Spleen (tissue), 11 donors: ENCODE data around the gene ZNF132. TPM values are rescaled to one million over a fixed set of nuclear protein-coding genes. Genes with fewer than 3 reads are reported as not detected.
A peak's percentile ranks its signal among the peaks of the same experiment; 100 is the strongest.

Experiments used
- DNase-seq: peaks from one replicate; pipeline ENCODE4 v3.0.0-alpha.2; 2020
- H3K27ac ChIP-seq, 8 donors: fragments of 200-600 bp; sonication (generic) in 7 of 8; 1 replicate in 4 of 8; 2 replicates in 4 of 8; pipeline versions ENCODE4 v1.5.0 to v1.8.0; 2016 to 2021; ENCODE audit warnings: inconsistent platforms in 4 of 8, mild to moderate bottlenecking in 4 of 8, moderate library complexity in 1 of 8
- H3K27me3 ChIP-seq, 7 donors: fragments of 200-600 bp; sonication (generic) in 6 of 7; replicated peaks in 1 of 7; 1 replicate in 4 of 7; 2 replicates in 3 of 7; pipeline versions ENCODE4 v1.5.0 to v1.8.0; 2016 to 2021; ENCODE audit warnings: inconsistent platforms in 3 of 7, mild to moderate bottlenecking in 1 of 7
- H3K36me3 ChIP-seq, 6 donors: fragments of 200-600 bp; sonication (generic) in 5 of 6; 1 replicate in 4 of 6; 2 replicates in 2 of 6; pipeline versions ENCODE4 v1.5.0 to v1.8.0; 2016 to 2021; ENCODE audit warnings: inconsistent platforms in 2 of 6
- H3K4me1 ChIP-seq, 6 donors: fragments of 200-600 bp; sonication (generic) in 5 of 6; 1 replicate in 3 of 6; 2 replicates in 3 of 6; pipeline versions ENCODE4 v1.5.0 to v1.8.0; 2016 to 2021; ENCODE audit warnings: inconsistent platforms in 3 of 6
- H3K4me3 ChIP-seq, 8 donors: fragments of 200-600 bp; sonication (generic) in 7 of 8; 1 replicate in 4 of 8; 2 replicates in 4 of 8; pipeline versions ENCODE4 v1.5.0 to v1.8.0; 2016 to 2021; ENCODE audit warnings: inconsistent platforms in 4 of 8, mild to moderate bottlenecking in 4 of 8, moderate library complexity in 2 of 8
- H3K9me3 ChIP-seq, 8 donors: fragments of 200-600 bp; sonication (generic) in 7 of 8; 1 replicate in 4 of 8; 2 replicates in 4 of 8; pipeline versions ENCODE4 v1.5.0 to v1.8.0; 2016 to 2021; ENCODE audit warnings: inconsistent platforms in 4 of 8
- CTCF ChIP-seq, 11 experiments: fragments of 200-600 bp in 7 of 11; fragments of 450-650 bp in 4 of 11; sonication (generic) in 4 of 11; IDR thresholded peaks in 8 of 11; conservative IDR thresholded peaks in 3 of 11; 1 replicate in 7 of 11; 2 replicates in 4 of 11; pipeline versions ENCODE4 v1.4.0 to v1.8.0; 2016 to 2021; ENCODE audit warnings: antibody characterized with exemption in 11 of 11, inconsistent platforms in 4 of 11, mild to moderate bottlenecking in 1 of 11
- POLR2A ChIP-seq, 3 donors: fragments of 450-650 bp; IDR thresholded peaks; one replicate each; pipeline ENCODE4 v1.5.1; 2017; ENCODE audit warnings: antibody characterized with exemption in 3 of 3, mild to moderate bottlenecking in 1 of 3
- POLR2AphosphoS5 ChIP-seq, 3 donors: sonication (generic); formaldehyde crosslinking; IDR thresholded peaks; one replicate each; pipeline ENCODE4 v1.5.1; 2017; ENCODE audit warnings: antibody characterized with exemption in 3 of 3
- WGBS, 5 donors: extraction: QIAGEN DNeasy Blood & Tissue Kit in 3 of 5; methylation state at CpG; one replicate each; pipeline versions ENCODE4 v1.1.5 to v1.1.7; 2013 to 2018; 5-methylcytosine and 5-hydroxymethylcytosine counted together
- intact Hi-C: fragments of 100-400 bp; cut with DNase I; formaldehyde crosslinking; loops from one replicate; pipeline ENCODE4 v1.15.0; 2023; ENCODE audit warnings: low total_unique reads
- polyA plus RNA-seq, 3 donors: library from polyadenylated mRNA; stranded (reverse); fragments of 200-250 nt; gene quantifications; one replicate each; pipeline ENCODE4 v1.2.1, GENCODE V29; 2013
- total RNA-seq, 7 donors: library from RNA; depleted of rRNA in 3 of 7; stranded (reverse); fragments of >200 nt in 3 of 7; fragmentation: NEBNext Ultra II Directional in 4 of 7; extraction: Animal tissue kit (Norgen Biotek cat#: 25700) in 4 of 7; gene quantifications; one replicate each; pipeline versions ENCODE4 v1.1.0 to v1.2.1, GENCODE V29; 2016 to 2021
- donor health status: healthy with polysubstance abuse.
- donor health status: DM: no; HTN: no; CAD: no; lungs with moderate emphysema.
- donor health status: DM: no; HTN: no; CAD: no.
- donor health status: Bipolar disorder and iron deficiency.
- donor health status: healthy.
- donor health status: DM: no; HTN: no; CAD: no.
- donor health status: DM: yes; HTN: yes; CAD: no.

ZNF132 gene
- total and polyA plus RNA-seq, 10 donors, result 0.96 to 10.9 (median 5.4) TPM

GRCh38 chr19:58477871-58478270 lies 37.9 kb upstream of the ZNF132 start:
- WGBS, 5 donors, result 95 to 100% (median 100%) methylated on average over 1 of the region's 1 CpG
- intact Hi-C loops, result no loop called here
- peaks cover 0 to 48% (median 10%) of the 10 kb centered on the region in 6 donors for H3K36me3 ChIP-seq
- H3K9me3 ChIP-seq, result no peaks in the 10 kb centered on the region
- H3K27ac ChIP-seq, result no peak overlapping the region
- no peak for TF ChIP-seq POLR2AphosphoS5 (IDR thresholded peaks at IDR 0.05)
- no peak for TF ChIP-seq CTCF (IDR thresholded peaks at IDR 0.05 in 8 of 11, conservative IDR thresholded peaks at IDR 0.05 in 3 of 11)
- H3K4me1 ChIP-seq, result peaks cover 13 to 26% (median 22%) of the 10 kb centered on the region in 6 donors
- no peaks in the 10 kb centered on the region for H3K27me3 ChIP-seq
- no peak overlapping the region for H3K4me3 ChIP-seq
- DNase-seq, result no peak

- 64 to 94% (median 91%) methylated on average over 4 to 15 of the region's 15 CpGs for WGBS, 5 donors
- no peaks in the 10 kb centered on the region for H3K9me3 ChIP-seq
- TF ChIP-seq POLR2A (IDR thresholded peaks at IDR 0.05), result no peak
- TF ChIP-seq POLR2AphosphoS5 (IDR thresholded peaks at IDR 0.05), result no peak
- TF ChIP-seq CTCF (IDR thresholded peaks at IDR 0.05 in 8 of 11, conservative IDR thresholded peaks at IDR 0.05 in 3 of 11), result no peak
- H3K4me1 ChIP-seq, result peaks cover 13 to 26% (median 22%) of the 10 kb centered on the region in 6 donors
- H3K27me3 ChIP-seq, result no peaks in the 10 kb centered on the region
- H3K36me3 ChIP-seq, result peaks cover 0 to 51% (median 18%) of the 10 kb centered on the region in 6 donors
- intact Hi-C loops, result no loop called here
- DNase-seq, result peak; percentile 85
- peak overlapping the region in 1 of 8 donors; percentile 92 for H3K4me3 ChIP-seq
- peak overlapping the region in 5 of 8 donors; percentile 85 to 95 (median 90) for H3K27ac ChIP-seq
Measured at GRCh38 chr19:58477130-58477529, 37.2 kb upstream of the ZNF132 start.

GRCh38 chr19:58476498-58477015 lies 36.6 kb upstream of the ZNF132 start:
- intact Hi-C loops, result no loop called here
- Histone ChIP-seq H3K36me3 (peaks cover 0 to 53% (median 24%) of the 10 kb centered on the region in 6 donors), H3K9me3 (no peaks in the 10 kb centered on the region), H3K27ac (peak overlapping the region; percentile 84 to 95 (median 89)), H3K4me1 (peaks cover 13 to 26% (median 22%) of the 10 kb centered on the region in 6 donors), H3K27me3 (no peaks in the 10 kb centered on the region), H3K4me3 (peak overlapping the region; percentile 60 to 92 (median 70))
- TF ChIP-seq POLR2AphosphoS5 (IDR thresholded peaks at IDR 0.05) (no peak), POLR2A (IDR thresholded peaks at IDR 0.05) (no peak), CTCF (IDR thresholded peaks at IDR 0.05 in 8 of 11, conservative IDR thresholded peaks at IDR 0.05 in 3 of 11) (no peak)
- WGBS, 5 donors, result 4 to 5% (median 5%) methylated on average over 25 to 27 of the region's 27 CpGs
- DNase-seq, result no peak

- peak in 4 of 11 experiments; percentile 17 to 34 (median 24) for TF ChIP-seq CTCF (IDR thresholded peaks at IDR 0.05 in 8 of 11, conservative IDR thresholded peaks at IDR 0.05 in 3 of 11)
- peak; percentile 90 to 94 (median 93) for TF ChIP-seq POLR2AphosphoS5 (IDR thresholded peaks at IDR 0.05)
- no peak for TF ChIP-seq POLR2A (IDR thresholded peaks at IDR 0.05)
- 0 to 1% (median 1%) methylated on average over 48 to 64 of the region's 64 CpGs for WGBS, 5 donors
- peaks cover 0 to 53% (median 27%) of the 10 kb centered on the region in 6 donors for H3K36me3 ChIP-seq
- H3K9me3 ChIP-seq, result no peaks in the 10 kb centered on the region
- H3K27ac ChIP-seq, result peak within 1 kb of the TSS; percentile 84 to 95 (median 89)
- peaks cover 13 to 26% (median 22%) of the 10 kb centered on the region in 6 donors for H3K4me1 ChIP-seq
- intact Hi-C loops, result no loop called here
- peak within 1 kb of the TSS; percentile 60 to 92 (median 70) for H3K4me3 ChIP-seq
- DNase-seq, result peak; percentile 98
- no peaks in the 10 kb centered on the region for H3K27me3 ChIP-seq
Measured at GRCh38 chr19:58475714-58476497, 36.0 kb upstream of the ZNF132 start, which contains the start of gene ZNF446. Gene ZNF446, plus strand, starts transcription at chr19:58476352. Its CDS starts 867 bp downstream, at chr19:58477219.
